ES-I3 (cell line): Measurements from ENCODE around the gene RXRG.

Source experiments
- H3K36me3 ChIP-seq: 2 replicates; pipeline ENCODE4 v1.6.1; 2013; ENCODE audit warnings: mild to moderate bottlenecking, low read length, control low read depth, moderate library complexity; ENCODE audit not compliant: insufficient read depth
- H3K4me1 ChIP-seq: 2 replicates; pipeline ENCODE4 v1.6.1; 2013; ENCODE audit warnings: mild to moderate bottlenecking, control low read depth, low read length; ENCODE audit not compliant: insufficient read depth
- H3K9ac ChIP-seq: 2 replicates; pipeline ENCODE4 v1.6.1; 2013; ENCODE audit warnings: low read depth, mild to moderate bottlenecking, low read length, moderate library complexity
- H3K9me3 ChIP-seq: 2 replicates; pipeline ENCODE4 v1.6.1; 2013; ENCODE audit warnings: mild to moderate bottlenecking, low read length, moderate library complexity; ENCODE audit not compliant: control insufficient read depth, insufficient read depth

RXRG gene

GRCh38 chr1:165411396-165411795, 33.5 kb downstream of the RXRG start:
- no peaks in the 10 kb centered on the region for H3K9me3 ChIP-seq
- no peak overlapping the region for H3K9ac ChIP-seq
- H3K4me1 ChIP-seq, result no peaks in the 10 kb centered on the region
- no peaks in the 10 kb centered on the region for H3K36me3 ChIP-seq

DNA sequence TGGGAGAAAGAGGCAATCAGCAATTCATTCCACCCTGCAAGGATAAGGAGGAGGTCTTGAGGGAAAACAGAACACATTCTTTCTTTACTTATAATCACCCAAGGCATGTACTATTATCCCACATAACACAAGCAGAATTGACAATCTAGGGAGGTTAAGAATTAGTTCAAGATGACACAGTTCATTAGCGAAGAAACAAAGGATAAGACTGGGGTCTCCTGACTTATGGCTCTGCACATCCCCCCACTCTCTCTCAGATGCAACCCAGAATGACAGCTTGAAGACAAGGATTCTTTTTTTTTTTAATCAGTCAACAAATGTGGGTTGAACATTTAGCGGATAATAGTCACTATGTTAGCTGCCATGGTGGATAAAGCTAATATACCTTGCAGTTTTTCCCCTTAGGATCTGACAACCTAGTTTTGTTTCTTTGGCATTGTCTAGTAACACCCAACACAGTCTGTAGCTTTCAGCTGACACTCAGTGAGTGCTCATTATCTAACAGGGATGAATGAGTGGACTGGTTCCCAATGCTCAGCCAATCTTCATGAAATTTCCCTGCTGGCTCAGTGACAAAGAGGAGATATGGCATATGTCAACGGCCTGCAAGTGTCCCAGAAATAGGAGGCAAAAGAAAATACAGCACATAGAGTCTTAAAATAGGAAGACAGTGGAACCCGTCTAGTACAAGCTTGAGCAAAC, 35.1 kb downstream of the RXRG start:
- Histone ChIP-seq H3K4me1 (no peaks in the 10 kb centered on the region), H3K9me3 (no peaks in the 10 kb centered on the region), H3K9ac (no peak overlapping the region), H3K36me3 (no peaks in the 10 kb centered on the region)

DNA sequence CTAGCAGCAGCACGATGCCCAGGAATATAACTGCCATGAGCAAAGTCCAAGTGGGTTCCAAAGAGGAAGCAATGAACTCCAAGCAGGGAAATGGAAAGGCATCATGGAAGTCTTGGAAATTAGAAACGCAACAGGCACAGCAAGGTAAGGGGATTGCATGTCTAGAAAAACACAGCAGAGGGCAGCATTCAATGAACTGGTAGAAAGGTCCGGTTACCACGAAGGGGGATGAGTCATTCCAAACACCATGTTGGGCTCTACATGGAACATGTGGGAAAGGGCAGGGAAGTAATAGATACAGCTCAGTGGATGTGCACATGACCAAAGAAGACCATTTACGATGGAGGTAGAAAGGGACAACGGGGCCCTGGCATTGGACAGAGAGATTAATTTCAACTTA, 36.4 kb downstream of the RXRG start:
- Histone ChIP-seq H3K36me3 (no peaks in the 10 kb centered on the region), H3K4me1 (no peaks in the 10 kb centered on the region), H3K9ac (no peak overlapping the region), H3K9me3 (no peaks in the 10 kb centered on the region)

DNA sequence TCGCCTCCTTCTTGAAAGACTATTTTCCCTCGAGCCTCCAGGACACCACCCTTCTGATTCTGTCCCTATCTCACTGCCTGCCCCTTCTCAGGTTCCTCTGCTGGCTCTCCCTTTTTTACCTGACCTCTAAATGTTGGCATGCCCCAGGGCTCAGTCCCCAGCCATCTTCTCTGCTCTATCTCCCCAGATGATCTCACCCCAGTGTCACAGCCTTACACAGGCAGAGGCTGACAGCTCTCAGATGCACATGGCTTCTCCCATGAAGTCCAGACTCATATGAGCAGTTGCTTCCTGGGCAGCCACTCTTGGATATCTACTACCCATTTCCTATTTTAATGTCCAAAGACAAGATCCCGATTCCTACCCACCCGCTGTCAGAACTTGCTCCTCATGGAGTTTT, 37.5 kb downstream of the RXRG start:
- no peak overlapping the region for H3K9ac ChIP-seq
- H3K9me3 ChIP-seq, result no peaks in the 10 kb centered on the region
- H3K36me3 ChIP-seq, result no peaks in the 10 kb centered on the region
- no peaks in the 10 kb centered on the region for H3K4me1 ChIP-seq

- H3K9me3 ChIP-seq, result no peaks in the 10 kb centered on the region
- H3K9ac ChIP-seq, result no peak overlapping the region
- H3K4me1 ChIP-seq, result no peaks in the 10 kb centered on the region
- H3K36me3 ChIP-seq, result no peaks in the 10 kb centered on the region
Observed at GRCh38 chr1:165403835-165404482, 41.0 kb downstream of the RXRG start.

DNA sequence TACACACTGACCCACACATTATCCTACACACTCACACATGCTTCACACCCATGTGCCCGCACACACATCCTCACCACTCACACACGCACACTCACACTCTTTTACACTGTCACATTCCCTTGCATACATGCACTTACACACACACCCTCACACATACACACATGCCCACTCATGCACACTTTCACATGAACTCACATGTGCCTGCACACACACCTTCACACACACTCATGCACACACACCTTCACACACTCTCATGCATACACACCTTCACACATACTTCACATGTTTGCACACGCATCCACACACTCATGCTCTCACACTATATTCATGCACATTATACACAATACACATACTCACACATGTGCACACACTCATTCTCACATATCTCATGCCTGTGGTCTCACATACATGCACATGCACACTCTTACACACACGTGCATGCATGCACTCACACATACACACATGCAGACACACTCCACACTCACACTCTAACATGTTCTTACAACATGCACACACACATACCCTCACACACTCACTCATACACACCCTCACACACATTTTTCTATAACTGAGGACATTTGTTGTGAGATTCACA, 42.3 kb downstream of the RXRG start:
- no peaks in the 10 kb centered on the region for H3K36me3 ChIP-seq
- H3K9ac ChIP-seq, result no peak overlapping the region

DNA sequence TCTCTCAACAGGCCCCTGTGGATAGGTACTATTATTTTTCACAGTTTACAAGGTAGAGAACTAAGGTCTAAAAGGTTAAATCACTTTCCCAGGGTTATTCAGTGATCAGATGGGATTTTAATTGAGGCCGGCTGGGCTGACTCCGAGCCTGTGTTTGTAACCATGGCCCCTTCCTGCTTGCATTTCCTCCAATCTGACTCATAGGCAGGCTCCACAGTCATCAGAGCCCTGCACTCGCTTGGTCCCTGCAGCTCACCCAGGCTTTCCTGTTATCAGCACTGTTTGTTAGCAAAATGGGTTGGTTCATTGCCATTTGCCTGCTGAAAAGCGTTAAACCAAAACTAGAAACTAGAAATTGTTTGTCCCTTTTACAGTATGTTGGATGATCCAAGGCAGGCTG, 47.0 kb downstream of the RXRG start:
- H3K36me3 ChIP-seq, result no peaks in the 10 kb centered on the region

More for the DNA sequence above, 42.3 kb downstream of the RXRG start:
- Histone ChIP-seq H3K9me3 (no peaks in the 10 kb centered on the region), H3K4me1 (no peaks in the 10 kb centered on the region; the same call in 1 of the 2 replicates)

DNA sequence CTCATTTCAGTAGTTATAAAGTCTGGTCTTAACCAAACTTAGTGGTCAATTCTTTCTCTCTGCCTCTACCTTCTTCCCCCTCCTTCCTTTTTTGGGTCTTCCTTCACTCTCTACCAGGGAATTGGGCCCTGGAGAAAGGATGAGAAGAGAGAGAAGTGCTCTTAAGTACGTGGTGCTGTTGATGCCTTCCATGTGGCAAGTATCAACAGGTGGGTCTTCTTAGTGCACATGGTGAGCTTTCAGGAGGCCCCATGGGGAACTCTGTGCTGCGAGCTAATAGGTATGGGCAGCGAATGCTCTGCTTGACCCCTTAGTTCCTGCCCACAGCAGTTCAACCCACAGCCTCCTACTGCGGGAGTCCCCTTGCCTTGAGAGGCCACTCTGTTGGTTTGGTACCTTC, 49.0 kb downstream of the RXRG start:
- Histone ChIP-seq H3K4me1 (no peaks in the 10 kb centered on the region; the same call in 1 of the 2 replicates), H3K9ac (no peak overlapping the region), H3K36me3 (no peaks in the 10 kb centered on the region), H3K9me3 (no peaks in the 10 kb centered on the region)

More for the DNA sequence above, 47.0 kb downstream of the RXRG start:
- H3K9ac ChIP-seq, result no peak overlapping the region
- H3K9me3 ChIP-seq, result no peaks in the 10 kb centered on the region
- no peaks in the 10 kb centered on the region; the same call in 1 of the 2 replicates for H3K4me1 ChIP-seq

DNA sequence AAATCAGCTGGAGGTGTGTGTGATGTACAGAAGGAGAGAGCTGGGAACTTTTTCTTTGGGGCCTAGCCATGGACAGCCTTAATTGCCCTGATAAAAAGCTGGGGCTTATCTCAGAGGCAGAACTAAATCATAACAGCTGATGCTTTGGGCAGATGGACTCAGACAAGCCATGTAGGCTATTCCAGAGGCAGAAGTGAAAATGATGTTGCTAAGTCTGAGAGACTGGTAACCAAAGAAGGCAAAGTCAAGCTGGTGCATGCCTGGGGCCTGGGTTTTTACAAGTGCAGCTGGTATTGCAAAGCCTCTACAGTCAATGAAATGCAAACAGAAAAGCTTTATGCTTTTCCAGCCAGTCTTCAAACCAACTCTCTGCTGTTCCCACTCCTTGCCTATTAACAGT, 49.4 kb downstream of the RXRG start:
- H3K36me3 ChIP-seq, result no peaks in the 10 kb centered on the region
- H3K4me1 ChIP-seq, result no peaks in the 10 kb centered on the region; the same call in 1 of the 2 replicates
- H3K9me3 ChIP-seq, result no peaks in the 10 kb centered on the region

DNA sequence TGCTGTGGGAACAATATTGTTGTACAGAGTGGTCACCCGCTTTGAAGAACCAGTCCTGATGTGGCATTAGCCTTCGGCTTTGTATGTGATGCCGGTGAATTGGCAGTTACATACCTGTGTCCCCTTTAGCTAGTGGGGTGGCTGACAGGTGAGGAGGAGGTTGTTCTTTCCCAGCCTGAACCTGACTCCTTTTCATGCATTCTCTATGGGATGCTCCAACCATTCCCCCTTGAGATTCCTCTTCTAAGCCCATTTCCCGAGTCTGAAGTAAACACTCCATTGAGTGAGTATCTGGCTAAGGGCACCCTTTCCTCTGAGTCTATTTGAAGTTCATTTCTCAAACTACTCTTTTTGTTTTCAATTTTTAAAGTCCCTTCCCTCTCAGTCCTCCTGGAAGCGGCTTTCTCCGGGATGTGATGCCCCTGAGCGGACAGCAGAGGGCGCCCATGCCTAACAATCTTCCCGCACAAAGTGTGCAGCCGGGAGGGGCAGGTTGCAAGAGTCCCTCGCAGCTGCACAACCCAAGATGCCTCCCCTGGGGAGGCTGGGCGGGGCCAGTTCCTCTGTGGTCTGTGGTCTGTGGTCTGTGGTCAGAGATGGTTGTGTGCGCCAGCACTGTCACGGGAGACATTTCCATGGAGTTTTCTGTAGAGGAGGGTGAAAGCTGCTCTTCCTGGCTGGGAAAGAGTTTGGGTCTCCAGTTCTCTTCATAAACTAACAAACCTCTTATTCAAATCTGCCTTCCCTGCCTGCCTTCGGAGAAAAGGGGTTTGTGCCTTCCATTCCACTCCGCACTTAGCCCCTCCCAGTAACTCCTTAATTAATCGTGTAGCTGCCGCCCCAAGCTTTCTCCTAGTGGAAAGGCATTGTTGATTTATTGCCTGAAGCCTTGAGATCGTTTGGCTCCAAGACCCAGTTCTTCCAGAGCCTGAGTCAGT, 52.0 kb downstream of the RXRG start:
- H3K4me1 ChIP-seq, result no peaks in the 10 kb centered on the region; the same call in 1 of the 2 replicates
- peak overlapping the region; percentile 52 for H3K9ac ChIP-seq
- H3K9me3 ChIP-seq, result no peaks in the 10 kb centered on the region
- H3K36me3 ChIP-seq, result no peaks in the 10 kb centered on the region

More for the DNA sequence above, 49.4 kb downstream of the RXRG start:
- H3K9ac ChIP-seq, result no peak overlapping the region

DNA sequence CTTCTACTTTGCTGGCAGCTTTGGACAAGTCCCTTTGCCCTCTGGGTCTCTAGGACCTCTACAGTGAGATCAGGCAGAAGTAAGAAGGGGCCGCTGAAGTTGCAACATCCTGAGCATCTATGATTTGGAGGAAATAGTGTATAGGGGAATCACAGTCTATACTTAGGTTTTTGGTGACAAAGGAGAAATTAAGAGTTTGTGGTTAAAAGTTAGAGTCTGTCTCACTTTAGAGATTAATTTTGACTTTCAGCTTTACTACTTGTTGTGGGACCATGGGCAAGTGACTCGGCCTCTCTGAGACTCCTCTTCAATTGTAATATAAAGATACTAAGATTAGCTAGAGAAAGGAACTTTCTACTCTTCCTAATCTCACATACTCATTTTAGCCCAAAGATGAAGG, 55.3 kb downstream of the RXRG start:
- Histone ChIP-seq H3K4me1 (no peaks in the 10 kb centered on the region), H3K9ac (no peak overlapping the region), H3K9me3 (no peaks in the 10 kb centered on the region), H3K36me3 (no peaks in the 10 kb centered on the region)

DNA sequence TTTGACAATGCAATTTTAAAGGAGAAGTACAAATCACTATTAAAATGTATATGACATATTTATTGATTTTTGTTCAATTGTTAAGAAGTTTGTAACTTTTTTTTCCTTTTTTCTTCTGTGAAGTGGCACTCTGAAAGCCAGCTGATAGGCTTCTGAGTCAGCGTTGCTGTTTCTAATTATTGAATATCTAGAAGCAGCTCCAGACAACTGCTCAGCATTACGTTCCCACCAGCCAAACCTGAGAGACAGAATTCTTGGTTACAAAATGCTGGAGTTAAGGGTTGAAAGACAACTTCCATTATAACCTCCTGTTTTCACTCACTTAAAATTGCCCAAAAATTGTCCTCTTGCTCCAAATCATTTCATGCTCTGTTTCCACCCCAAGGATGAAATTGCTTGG, 57.0 kb downstream of the RXRG start:
- Histone ChIP-seq H3K36me3 (no peaks in the 10 kb centered on the region), H3K9me3 (no peaks in the 10 kb centered on the region), H3K9ac (no peak overlapping the region), H3K4me1 (peaks cover 6% of the 10 kb centered on the region; the same call in 1 of the 2 replicates)

GRCh38 chr1:165387505-165387904, 57.4 kb downstream of the RXRG start:
- peaks cover 7% of the 10 kb centered on the region; the same call in 1 of the 2 replicates for H3K4me1 ChIP-seq
- no peak overlapping the region for H3K9ac ChIP-seq
- no peaks in the 10 kb centered on the region for H3K9me3 ChIP-seq

More at GRCh38 chr1:165387505-165387904, 57.4 kb downstream of the RXRG start:
- no peaks in the 10 kb centered on the region for H3K36me3 ChIP-seq
